GM18498 (cell line): Measurements from ENCODE around the gene ZC3HAV1.
A peak's percentile ranks its signal among the peaks of the same experiment; 100 is the strongest.
"Not testable (repeated sequence)": the region's sequence is repeated elsewhere in the genome, so short reads cannot be mapped to it uniquely, and the experiment has no call there.

Source experiments
- ATAC-seq: cut with Tn5 transposase; IDR thresholded peaks from one replicate; pipeline ENCODE4 v1.9.1; 2021; ENCODE audit warnings: mild to moderate bottlenecking, moderate library complexity; ENCODE audit not compliant: unreplicated experiment

Gene ZC3HAV1

GRCh38 chr7:139054656-139055055 lies 54.9 kb downstream of the ZC3HAV1 start:
- not testable (repeated sequence) for ATAC-seq

- ATAC-seq: no peak
These were observed 55.4 kb downstream of the ZC3HAV1 start for GRCh38 chr7:139054101-139054500.

DNA sequence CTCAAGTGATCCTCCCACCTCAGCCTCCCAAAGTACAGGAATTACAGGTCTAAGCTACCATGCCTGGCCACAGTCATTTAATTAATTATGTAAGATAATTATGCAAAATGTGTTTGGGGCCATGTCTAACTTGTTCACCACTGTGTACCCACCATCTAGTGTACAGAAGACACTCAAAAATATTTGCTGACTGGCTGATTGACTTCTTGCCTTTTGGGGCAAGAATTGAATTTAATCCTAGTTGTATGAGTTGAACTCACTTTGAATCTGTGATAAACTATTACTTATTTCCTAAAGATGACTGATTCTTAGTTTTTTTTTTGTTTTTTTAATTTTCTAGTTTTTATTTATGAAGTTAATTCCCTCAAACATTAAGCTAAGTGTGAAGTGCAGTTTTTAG lies 57.9 kb downstream of the ZC3HAV1 start:
- no peak for ATAC-seq

- no peak for ATAC-seq
These were observed 59.6 kb downstream of the ZC3HAV1 start for GRCh38 chr7:139049936-139050335.

GRCh38 chr7:139049111-139049510 lies 60.4 kb downstream of the ZC3HAV1 start:
- no peak for ATAC-seq

GRCh38 chr7:139047970-139048369 lies 61.5 kb downstream of the ZC3HAV1 start:
- no peak for ATAC-seq

- no peak for ATAC-seq
These were observed 63.4 kb downstream of the ZC3HAV1 start for GRCh38 chr7:139046143-139046542.

- no peak for ATAC-seq
These were observed 64.4 kb downstream of the ZC3HAV1 start for GRCh38 chr7:139044813-139045794.

GRCh38 chr7:139043823-139044812 lies 65.4 kb downstream of the ZC3HAV1 start:
- peak; percentile 48 for ATAC-seq

DNA sequence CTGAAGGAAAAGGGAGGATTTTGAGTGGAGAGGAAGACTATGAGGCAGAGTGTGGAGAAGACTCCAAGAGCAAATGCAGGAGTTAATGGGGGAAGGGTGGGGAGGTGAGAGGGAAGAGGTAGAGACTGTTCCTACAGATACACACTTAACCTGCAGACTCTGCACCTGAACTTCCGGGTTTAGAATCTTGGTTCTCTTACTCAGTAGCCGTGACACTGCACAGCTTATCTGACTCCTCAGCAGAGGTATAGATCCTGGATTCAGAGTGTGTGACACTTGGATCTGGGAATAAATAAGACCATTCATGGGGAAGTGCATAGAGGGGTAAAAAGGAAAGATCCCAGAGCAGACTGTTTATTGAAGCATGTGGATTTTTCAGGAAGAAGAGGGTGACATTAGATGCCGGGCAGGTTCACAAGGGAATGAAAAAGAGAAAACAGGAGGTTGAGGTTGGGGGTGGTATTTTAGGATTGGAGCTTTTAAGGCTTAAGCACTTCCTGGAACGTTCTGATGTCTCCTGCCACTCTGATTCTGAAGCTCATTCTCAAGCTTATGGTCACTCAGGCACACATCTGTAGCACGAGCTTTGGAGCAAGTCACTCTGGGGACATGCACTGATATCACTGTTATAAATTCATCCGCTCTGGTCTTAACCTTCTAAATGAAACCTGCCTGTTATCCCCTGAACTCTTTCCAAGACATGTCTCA lies 68.0 kb downstream of the ZC3HAV1 start:
- ATAC-seq: no peak

DNA sequence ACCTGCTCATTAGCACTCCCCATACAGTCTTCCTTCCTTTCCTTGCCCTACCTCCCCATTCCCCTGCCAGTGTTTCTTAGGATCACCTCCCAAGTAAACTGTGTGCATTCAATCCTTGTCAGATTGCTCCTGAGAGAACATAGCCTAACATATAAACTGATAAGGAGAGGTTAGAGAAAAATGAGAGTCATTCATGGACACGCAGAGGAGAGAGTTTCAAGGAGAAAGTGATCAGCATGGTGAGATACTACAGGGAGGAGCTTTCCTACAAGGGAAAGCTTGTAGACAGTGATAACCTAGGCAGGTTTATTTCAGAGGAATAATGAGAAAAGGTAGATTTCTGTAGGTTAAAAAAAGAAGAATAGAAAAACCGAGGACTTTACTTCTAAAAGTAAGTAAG lies 70.8 kb downstream of the ZC3HAV1 start:
- no peak for ATAC-seq

DNA sequence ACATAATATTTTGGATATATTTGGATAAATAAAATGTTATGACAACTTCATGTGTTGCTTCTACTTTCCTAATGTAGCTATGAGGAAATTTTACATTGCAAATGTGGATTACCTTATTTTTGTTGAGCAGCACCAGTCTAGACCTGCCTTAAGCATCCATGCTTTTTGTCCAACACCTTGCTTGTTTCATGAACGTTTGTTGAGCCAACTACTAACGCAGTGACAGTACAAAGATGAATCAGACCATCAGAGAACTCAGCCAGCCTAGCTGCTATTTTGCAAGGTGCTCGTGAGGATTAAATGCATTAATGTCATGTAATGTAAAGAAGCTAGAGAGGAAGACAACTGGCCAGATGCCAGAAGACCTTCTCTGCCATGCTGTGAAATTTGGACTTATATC lies 72.6 kb downstream of the ZC3HAV1 start:
- no peak for ATAC-seq

GRCh38 chr7:139035586-139036353 lies 73.8 kb downstream of the ZC3HAV1 start, which contains the start of gene ZC3HAV1L:
Gene ZC3HAV1L, minus strand, starts transcription at chr7:139036042. Its CDS starts 25 bp downstream, at chr7:139036017.
- peak; percentile 89 for ATAC-seq

GRCh38 chr7:139034855-139035585 lies 74.5 kb downstream of the ZC3HAV1 start:
- ATAC-seq: peak; percentile 42

DNA sequence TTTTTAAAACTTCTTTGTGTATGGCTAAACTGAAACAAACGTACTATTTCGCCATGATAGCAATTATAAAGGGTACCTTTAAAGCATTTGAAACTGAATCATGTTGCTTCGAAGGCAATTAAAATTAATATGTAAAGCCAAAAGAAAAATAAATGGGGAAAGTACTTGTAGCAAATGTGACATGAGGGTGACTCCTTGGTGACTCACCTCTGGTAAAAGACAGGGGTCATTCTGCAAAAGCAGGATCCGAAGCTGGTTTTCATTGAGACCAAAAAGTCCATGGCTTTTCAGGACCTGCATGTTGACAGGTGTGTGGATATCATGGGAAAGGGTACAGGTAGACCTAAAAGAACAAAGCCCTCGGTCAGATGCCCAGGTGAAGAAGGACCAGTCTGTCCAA lies 75.2 kb downstream of the ZC3HAV1 start:
- ATAC-seq: no peak

DNA sequence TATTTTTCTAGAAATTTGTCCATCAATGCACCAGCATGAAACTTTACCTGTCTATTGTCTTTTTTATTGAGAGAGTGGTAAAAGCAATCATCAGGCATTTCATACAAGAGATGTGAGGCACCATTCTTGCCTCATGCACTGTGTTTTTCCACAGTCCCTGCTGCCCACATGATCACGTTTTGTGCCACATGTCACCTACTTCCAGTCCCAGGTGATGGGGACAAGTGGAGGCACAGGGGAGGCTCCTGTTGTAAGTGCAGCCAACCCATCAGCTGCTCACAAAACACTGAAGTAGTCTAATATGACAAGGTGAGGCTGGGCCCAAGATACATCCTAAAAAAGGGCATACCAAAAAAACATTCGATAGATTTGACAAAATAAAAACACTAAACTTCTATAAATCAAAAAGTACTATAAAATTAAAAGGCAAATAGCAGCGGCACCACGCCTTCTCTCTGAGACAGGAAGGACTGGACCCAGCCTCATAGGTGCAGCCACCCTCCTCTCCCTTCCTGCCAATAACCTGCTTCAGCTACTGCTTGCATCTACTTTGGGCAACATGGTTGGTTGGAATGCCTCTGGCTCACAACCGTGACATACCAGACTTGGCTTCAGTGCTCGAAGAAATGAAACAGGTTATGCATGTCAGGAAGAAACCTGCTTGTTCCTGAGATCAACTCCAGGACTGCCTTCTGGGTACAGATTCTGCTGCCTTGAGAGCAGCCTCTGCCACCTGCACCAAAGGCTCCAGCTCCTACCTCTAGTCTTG lies 76.0 kb downstream of the ZC3HAV1 start:
- no peak for ATAC-seq

DNA sequence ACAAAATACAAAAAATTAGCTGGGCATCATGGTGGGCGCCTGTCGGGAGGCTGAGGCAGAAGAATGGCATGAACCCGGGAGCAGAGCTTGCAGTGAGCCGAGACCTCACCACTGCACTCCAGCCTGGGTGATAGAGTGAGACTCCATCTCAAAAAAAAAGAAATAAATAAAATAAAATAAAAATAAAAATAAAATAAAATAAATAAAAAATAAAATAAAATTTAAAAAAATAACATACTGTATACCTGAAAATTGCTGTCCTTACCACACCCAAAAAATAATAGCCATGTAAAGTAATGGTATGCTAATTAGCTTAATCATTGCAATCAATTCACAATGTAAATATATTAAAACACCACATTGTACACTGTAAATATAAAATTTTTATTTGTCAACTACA lies 77.0 kb downstream of the ZC3HAV1 start:
- ATAC-seq: no peak

DNA sequence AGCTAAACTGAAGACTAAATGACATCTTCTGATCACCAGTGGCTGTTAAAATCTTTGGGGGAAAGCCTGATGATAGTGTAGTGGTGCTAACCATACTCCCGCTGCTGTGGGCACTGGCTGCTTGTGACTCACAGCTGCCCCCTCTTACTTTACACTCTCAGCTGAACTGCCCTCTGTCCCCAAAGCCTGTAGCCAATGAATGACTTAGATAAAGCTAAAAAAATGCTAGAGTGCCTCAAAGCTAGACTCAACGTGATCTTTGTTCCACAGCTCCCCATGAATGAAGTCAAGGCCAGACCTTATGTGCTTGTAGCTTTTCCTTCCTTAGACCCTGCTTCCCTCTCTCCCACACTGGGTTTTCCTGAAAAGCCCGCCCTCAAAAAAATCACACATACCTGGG lies 80.2 kb downstream of the ZC3HAV1 start:
- no peak for ATAC-seq
